ENCODE data around the gene HIBCH.
"Not testable (repeated sequence)": the region's sequence is repeated elsewhere in the genome, so short reads cannot be mapped to it uniquely, and the experiment has no call there.

HIBCH gene

DNA sequence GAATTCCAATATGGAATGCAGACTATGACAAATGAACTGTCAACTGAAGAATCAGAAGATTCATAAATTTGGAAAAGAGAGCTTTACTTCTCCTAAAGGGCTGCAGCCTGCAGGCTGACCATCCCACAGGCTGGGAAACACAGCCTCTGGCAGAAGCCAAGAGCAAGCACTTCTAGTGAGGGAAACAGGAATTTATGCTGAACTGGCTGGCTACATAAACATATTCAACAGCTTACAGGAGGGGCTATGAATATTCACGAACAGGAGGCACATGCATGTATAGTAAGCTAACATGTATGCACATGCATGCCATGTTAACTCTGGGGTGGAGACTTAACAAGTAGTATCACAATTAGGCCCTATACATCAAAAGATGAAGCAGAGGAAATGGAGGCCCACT, 17.6 kb downstream of the HIBCH start:
- no peak for DNase-seq

DNA sequence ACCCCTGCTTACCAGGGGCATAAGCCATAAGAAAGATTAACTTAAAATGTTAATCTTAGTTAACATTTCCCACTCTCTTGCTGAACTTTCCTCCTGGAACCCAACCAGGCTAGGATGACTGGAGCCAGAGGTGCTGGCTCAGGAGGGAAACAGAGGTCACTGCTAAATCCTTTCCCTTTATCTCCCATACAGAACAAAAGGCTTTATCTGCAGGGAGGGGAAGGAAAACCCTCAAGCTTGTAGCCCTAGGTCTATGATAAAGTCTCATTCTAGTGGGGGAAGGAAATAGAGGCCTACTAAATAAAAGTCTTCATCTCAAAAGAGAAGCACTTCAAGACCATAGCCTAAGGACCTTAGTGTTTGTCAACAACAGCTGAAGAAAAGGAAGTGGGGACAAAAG, 18.6 kb downstream of the HIBCH start:
- peak; percentile 40 for DNase-seq

DNA sequence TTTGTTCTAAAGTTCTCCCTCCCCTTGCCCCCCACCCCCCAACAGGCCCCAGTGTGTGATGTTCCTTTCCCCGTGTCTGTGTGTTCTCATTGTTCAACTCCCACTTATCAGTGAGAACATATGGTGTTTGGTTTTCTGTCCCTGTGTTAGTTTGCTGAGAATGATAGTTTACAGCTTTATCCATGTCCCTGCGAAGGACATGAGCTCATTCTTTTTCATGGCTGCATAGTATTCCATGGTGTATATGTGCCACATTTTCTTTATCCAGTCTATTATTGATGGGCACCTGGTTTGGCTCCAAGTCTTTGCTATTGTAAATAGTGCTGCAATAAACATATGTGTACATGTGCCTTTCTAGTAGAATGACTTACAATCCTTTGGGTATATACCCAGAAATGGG, 21.7 kb downstream of the HIBCH start:
- DNase-seq: not testable (repeated sequence)

DNA sequence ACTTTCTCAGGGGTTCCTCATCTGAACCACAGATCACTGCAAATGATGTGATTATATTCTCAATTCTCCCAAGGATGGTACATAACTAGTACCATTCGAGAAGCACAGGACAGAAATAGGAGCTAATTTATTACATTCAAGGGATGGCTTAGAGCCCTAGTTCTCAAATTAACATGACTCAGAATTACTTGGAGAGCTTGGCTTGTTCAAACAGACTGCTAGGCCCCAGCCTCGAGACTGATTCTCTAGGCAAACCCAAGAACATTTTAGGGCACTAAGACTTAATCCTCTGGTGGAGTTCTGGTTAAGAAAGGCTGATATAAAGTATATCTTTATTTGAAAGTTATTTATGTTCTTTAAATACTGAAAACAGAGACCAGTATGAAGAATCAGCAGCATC, 35.8 kb downstream of the HIBCH start:
- DNase-seq: no peak

DNA sequence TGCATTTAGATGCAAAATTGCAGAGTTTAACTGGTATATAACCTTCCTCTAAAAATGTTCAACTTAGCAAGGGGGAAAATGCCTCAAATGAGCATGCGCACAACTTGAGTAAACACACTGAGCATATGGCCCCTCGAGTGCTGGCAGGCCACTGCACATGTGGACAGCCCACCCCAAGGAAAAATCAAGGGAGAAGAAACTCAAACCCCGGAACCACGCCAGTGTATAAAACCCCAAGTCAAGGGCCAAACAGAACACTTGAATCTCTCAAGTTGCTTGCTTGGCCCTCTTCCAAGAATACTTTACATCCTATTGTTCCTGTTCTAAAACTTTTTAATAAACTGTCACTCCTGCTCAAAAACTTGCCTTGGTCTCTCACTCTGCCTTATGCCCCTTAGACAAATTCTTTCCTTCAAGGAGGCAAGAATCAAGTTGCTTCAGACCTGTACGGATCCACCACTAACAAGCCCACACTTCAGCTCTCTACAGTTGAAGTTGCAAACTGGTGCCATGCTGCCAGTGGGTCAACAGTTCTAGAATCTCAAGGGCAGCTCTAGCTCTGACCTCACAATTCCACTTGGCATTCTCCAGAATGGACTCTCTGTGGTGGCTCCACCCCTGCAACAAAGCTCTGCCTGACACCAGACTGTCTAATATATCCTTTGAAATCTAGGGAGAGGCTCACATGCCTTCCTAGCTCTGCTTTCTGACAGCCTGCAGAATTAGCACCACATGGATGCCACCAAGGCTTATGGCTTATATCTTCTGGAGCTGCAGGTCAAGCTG, 38.9 kb downstream of the HIBCH start:
- DNase-seq: no peak

DNA sequence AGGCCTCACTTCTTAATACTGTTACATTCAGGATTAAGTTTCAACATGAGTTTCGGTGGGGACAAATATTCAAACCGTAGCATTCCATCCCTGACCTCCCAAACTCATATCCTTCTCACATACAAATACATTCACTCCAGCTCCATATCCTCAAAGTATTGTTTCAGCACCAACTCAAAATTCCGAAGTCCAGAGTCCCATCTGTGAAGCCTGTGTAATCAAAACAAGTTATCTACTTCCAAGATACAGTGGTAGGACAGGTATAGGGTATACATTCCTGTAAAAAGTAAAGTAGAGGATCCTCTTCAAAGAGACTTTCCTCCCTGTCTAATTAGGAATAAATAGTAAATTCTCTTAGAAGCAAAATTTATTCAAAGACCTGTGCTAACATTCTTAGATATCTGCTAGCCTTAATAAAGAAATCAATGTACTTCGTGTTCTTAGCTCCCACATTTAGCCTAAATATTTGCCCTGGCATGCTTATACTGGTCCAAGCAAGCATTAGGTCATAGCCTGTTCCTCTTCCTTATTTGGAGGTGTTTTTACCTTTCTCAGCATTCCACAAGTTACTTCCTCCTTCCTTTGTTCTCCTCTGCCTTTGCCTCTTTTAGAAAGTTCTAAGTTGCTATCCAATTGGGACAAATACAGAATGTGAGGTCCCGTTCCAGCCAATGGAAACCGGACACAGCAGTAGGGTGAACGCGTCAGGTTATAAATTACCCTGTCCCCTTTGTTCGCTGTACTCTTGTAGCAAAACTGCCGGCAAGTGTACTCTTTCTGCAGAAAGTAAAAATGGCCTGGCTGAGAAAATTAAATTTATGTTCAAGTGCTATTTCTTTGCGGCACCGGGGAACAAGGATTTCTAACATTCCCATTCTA, 40.1 kb downstream of the HIBCH start:
- not testable (repeated sequence) for DNase-seq

DNA sequence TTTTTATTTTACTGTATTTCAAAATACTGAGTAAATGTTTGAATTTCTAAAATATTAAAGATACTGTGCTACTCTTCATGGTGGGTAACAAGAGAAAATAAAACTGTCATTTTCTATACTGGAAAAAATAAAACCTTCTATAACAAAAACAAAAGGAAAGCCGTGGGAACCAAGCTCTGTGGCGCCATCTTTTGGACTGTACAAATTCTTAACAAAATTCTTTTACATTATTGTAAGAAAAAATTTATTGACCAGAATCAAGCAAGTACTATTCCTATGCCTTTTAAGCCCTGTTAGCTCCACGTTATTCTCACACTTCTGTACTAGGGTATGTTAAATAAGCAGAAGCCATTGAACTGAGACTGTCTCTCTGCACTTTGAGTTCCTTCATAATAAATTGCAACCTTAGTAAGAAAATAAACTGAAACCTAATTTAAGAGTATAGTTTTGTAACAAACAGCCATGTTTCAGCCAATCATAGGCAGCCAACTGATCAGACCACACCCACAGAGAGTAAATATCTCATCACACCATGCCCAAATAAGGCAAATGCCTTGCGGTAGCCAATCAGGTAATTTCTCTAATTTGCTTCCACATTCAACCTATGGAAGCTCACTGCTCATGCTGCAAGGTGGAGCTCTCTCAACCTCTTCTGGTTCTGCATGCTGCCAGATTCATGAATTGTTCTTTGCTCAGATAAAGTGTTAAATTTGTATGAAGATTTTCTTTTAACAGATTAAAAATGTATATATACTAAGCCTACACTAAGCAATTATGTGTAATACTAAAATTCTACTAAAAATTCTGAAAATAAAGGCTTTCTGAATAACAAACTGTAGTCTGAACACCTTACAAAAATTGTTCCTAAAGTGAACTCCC, 42.2 kb downstream of the HIBCH start:
- DNase-seq: peak; percentile 80

DNA sequence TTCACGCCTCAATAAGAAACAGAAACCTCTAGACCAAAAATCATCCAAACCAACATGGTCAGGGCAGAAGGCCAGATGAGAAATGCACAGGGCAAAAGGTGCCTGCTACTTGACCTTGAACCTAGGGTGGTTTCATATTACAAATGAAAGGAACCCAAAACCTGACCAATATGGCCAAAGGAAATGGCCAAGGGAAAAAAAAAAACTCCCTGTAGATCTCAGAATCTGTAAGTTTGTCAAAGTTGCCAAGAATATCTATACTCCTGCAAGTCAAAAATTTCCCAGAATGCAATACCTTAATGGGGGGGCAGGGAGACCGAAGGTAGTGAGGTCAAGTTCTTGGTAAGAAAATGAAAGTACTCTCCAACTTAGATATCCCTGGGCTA, 47.2 kb downstream of the HIBCH start:
- DNase-seq: peak; percentile 90

DNA sequence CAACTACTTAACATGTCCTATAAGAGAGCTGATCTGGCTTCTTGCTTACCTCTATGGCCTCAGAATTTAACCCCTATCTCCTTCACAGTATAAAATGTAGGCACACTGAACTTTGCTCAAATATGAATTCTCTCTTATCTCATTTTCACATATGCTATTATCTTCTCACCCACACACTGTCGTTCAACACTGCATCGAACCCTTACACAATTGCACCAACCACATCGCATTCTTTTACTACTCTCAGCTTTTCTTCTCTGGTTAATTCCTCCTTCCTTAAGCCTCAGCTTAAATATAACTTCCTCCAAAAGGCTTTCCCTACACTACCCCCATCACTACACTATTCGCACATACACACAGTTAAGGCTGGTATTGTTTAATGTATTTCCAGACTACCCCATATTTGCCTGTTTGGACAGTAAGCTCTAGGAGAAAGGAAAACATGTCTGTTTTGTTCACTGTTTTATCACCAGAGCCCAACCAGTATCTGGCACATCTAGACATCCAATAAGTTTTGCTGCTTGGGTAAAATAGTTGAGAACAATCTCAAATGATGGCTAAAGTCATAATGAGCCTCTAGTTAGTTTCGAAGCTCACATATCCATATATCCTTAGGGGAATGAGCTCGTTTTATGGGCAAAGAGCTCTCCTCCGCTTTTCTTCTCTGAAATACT, 47.7 kb downstream of the HIBCH start:
- peak; percentile 96 for DNase-seq

DNA sequence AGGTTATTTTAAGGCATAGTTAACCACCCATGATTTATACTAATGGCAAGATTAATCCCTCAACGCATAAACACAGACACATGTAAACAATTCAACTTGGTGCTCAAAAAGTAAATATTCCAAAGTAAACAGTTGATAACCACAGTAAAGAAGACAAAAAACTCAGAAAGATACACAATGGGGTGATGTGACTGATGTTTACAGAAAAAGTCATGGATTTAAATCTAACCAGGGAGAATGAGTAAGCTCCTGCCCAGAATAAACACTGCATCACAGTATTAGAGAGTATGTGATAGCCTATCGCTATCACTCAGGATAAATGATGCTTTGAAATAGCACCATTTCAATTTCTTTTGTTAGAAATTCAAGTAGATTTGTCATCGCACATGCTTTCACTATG, 49.3 kb downstream of the HIBCH start:
- no peak for DNase-seq

DNA sequence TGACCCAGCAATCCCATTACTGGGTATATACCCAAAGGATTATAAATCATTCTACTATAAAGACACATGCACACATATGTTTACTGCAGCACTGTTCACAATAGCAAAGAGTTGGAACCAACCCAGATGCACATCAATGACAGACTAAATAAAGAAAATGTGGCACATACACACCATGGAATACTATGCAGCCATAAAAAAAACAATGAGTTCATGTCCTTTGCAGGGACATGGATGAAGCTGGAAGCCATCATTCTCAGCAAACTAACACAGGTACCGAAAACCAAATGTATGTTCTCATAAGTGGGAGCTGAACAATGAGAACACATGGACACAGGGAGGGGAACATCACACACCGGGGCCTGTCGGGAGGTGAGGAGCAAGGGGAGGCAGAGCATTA, 49.9 kb downstream of the HIBCH start:
- not testable (repeated sequence) for DNase-seq

DNA sequence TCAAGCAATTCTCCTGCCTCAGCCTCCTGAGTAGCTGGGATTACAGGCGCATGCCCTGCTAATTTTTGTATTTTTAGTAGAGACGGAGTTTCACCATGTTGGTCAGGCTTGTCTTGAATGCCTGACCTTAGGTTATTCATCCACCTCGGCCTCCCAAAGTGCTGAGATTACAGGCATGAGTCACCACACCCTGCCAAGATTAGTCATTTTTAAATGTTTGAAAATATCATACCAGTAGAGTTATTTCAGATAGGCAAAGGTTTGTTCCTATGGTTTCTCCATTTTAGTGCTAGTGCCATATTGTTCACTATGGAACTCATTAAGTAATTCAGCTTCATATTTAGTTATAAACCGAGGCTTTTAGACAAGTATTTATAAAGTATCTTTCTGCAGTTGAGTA, 52.3 kb downstream of the HIBCH start:
- no peak for DNase-seq

DNA sequence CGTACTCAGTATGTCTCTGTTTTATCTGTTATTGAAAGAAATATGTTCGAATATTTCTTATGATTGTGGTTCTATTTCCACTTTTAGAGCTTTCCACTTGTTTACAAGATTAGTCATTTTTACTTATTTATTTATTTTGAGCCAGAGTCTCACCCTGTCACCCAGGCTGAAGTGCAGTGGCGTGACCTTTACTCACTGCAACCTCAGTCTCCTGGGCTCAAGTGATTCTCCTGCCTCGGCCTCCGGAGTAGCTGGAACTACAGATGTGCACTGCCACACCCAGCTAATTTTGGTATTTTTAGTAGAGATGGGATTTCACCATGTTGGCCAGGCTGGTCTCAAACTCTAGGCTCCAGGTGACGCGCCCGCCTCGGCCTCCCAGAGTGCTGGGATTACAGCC, 53.3 kb downstream of the HIBCH start:
- DNase-seq: no peak

DNA sequence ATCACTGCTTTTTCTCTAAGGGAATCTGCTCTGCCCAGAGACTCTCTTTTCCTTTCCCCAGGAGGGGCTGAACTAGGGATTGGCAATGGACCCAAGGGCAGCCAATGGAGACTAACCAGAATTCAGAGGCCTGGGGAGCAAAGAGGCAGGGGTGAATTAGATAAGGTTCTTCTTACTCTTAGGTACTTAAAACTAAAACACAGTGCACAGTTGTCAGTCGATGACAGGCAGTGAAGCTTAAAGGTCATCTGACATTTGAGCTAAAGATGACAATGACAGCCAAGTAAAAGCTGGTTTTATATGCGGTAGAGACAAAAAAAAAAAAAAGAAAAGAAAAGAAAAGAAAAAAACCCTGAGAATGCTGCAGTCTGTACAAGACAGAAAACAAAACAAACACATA, 57.8 kb downstream of the HIBCH start:
- no peak for DNase-seq

DNA sequence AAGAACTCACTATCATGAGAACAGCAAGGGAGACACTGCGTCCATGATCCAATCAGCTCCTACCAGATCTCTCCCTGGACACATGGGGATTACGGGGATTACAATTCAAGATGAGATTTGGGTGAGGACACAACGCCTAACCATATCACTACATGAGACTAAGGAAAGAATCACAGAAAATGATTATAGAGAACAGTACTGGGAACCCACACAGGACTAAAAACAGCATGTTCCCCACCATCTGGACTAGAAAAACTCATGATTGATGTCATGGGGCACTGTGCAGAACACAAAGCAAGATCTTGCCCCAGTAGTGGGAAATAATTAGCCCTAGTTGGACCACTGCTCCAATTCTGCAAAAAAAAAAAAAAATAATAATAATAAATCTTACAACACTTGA, 63.5 kb downstream of the HIBCH start:
- no peak for DNase-seq

DNA sequence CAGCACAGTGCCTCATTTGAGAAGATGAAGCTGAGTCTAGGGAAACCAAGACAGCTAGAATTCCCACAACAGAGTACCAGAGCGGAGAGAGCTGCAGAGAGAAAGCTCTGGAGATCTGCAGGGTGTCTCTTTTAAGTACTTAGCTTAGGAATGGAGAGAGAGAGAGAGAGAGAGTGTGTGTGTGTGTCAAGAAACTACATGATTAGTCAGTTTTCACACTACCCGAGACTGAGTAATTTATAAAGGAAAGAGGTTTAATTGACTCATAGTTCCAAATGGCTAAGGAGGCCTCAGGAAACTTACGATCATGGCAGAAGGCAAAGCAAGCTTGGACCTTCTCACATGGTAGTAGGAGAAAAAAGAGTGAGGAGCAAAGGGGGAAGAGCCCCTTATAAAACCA, 64.0 kb downstream of the HIBCH start:
- DNase-seq: no peak

DNA sequence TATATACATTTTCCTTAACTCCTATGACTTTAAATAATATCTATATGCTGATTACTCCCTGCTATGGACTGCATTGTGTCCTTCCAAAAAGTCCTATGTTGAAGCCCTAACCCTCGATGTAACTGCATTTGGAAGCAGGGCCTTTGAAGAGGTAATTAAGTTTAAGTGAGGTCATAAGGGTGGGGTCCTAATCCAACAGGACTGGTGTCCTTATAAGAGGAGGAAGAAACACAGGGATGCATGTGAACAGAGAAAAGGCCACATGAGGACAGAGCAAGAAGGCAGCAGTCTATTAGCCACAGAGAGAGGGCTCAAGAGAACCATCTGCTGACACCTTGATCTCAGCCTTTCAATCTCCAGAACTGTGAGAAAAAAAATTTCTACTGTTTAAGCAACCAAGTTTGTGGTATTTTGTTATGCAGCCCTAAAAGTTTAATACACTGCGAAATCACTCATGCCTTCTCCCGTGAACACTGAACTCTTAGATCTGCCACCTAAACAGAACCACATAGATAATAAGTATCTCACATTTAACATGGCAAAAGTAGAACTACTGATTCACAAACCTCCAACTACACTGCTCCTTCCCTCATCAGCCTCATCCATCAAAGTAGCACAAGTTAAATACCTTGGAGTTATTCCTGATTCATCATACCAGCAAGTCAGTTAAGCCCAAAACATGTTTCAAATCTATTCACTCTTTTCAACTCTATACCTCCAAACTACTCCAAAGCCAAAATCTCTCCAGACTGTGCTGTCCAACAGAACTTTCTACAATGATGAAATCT, 65.4 kb downstream of the HIBCH start:
- no peak for DNase-seq

DNA sequence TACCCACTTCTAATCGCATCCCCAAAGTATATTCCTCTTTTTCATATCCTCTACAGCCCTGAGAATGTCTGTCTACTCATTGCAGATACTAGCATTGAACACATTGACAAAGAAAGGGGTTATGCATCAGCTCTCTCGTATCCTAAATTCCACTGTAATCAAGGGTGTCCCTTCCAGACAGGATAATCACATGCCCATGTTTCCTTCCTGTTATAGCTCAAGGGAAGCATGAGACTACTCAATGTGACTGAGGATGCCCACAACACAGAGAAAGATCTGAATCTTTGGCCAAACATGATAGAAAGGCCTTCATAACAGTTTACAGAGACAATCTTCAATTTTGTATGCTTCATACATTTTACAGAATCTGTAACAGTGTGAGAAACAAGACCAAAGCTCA, 69.2 kb downstream of the HIBCH start:
- DNase-seq: no peak

DNA sequence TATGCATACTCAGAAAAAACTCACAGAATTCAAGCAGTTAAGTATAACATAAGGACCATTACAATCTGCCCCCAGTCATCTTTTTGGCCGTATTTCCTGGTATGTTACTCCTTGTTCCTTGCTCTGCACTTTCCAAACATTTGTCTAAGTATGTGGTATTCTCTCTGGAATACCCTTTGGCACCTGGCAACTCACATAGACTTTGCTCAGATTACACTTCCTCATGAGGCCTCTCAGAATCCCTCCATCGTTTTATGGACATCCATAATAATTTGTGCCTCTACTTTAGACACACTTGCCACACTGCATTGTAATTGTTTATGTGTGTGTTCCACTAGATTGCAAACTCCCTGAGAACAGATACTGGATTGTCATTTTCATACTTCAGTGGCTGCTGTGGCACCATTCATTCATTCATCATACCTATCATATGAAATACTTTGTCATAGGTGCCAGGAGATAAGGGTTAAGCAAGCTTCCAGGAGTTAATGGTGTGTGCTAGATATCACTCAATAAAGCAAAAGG, 84.0 kb downstream of the HIBCH start:
- no peak for DNase-seq

DNA sequence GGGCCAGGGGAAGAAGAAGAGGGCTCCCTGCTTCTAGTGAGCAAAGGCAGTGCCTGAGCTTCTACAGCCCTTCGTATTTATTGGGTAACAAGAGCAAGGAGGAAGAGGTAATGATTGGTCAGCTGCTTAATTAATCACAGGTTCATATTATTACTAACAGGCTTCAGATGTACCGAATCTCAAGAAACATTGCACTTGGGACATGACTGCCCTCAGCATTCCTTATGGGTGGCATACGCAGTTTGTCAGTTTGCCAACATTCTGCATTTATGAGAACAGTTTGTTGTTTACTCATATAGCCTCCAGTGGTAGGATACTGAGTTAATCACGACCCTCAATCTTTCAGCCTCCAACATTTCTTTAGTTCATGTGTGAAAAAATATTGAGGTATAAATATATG, 84.5 kb downstream of the HIBCH start:
- DNase-seq: no peak

DNA sequence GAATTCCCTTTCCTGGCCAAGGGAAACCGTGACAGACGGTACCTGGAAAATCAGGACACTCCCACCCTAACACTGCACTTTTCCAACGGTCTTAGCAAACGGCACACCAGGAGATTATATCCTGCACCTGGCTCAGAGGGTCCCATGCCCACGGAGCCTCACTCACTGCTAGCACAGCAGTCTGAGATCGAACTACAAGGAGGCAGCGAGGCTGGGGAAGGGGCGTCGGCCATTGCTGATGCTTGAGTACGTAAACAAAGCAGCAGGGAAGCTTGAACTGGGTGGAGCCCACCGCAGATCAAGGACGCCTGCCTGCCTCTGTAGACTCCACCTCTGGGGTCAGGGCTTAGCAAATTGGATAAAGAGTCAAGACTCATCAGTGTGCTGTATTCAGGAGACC, 95.6 kb downstream of the HIBCH start:
- not testable (repeated sequence) for DNase-seq

DNA sequence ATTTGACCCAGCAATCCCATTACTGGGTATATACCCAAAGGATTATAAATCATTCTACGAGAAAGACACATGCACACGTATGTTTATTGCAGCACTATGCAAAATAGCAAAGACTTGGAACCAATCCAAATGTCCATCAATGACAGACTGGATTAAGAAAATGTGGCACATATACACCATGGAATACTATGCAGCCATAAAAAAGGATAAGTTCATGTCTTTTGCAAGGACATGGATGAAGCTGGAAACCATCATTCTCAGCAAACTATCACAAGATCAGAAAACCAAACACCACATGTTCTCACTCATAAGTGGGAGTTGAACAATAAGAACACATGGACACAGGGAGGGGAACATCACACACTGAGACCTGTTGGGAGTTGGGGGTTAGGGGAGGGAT, 96.9 kb downstream of the HIBCH start:
- DNase-seq: not testable (repeated sequence)

All from OCI-M1 (cell line).